ENCODE measurements around the gene LSAMP.

The LSAMP gene

GRCh38 chr3:116056280-116056679, 389.0 kb downstream of the LSAMP start:
- peak; percentile 17 for DNase-seq (ENCODE audit: low spot score)
- TF ChIP-seq CTCF (IDR thresholded peaks at IDR 0.05; ENCODE audit: extremely low read depth, missing control alignments): no peak

DNA sequence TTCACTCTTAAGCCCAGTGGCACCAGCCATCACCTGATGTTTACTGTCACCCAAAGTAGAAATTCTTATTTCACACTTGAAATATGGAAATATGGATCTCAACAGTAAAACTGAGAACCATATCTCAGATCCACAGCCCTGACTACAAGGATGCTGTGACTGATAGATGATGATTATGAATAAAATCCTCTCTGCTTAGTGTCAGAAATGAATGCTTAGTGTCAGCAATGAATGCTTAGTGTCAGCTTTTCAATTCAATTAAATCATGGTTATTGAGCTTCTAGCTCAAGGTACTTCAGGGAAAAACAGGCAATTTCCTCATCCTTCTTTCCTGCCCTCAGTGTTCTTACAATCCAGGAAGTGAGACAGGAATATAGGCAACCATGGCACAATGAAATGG, 392.3 kb downstream of the LSAMP start:
- no peak for TF ChIP-seq CTCF (IDR thresholded peaks at IDR 0.05; ENCODE audit: extremely low read depth, missing control alignments)
- DNase-seq (ENCODE audit: low spot score): no peak

- TF ChIP-seq CTCF (IDR thresholded peaks at IDR 0.05; ENCODE audit: extremely low read depth, missing control alignments): no peak
- no peak for DNase-seq (ENCODE audit: low spot score)
Observed at GRCh38 chr3:116052602-116053001, 392.7 kb downstream of the LSAMP start.

- DNase-seq (ENCODE audit: low spot score): no peak
- TF ChIP-seq CTCF (IDR thresholded peaks at IDR 0.05; ENCODE audit: extremely low read depth, missing control alignments): no peak
Observed at GRCh38 chr3:116051586-116051985, 393.7 kb downstream of the LSAMP start.

DNA sequence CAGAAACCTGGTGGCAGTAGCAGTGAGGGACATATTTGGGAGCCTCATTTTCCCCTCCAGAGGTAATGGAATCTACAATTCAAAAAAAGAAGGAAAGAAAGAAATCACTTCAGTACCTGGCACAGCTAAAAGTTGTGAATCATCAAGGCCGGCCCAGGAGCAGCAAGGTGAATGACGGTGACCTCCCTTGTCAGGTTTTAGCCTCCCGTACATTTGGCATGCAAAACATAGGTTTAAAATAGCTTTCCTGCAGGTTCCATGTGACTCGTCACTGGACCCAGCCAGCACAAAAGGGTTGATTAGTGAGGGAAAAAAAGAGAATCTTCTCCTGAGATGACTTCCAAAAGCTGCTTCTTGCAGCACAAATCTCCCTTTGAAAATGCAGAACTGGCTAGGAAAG, 394.2 kb downstream of the LSAMP start:
- no peak for TF ChIP-seq CTCF (IDR thresholded peaks at IDR 0.05; ENCODE audit: extremely low read depth, missing control alignments)
- DNase-seq (ENCODE audit: low spot score): no peak

DNA sequence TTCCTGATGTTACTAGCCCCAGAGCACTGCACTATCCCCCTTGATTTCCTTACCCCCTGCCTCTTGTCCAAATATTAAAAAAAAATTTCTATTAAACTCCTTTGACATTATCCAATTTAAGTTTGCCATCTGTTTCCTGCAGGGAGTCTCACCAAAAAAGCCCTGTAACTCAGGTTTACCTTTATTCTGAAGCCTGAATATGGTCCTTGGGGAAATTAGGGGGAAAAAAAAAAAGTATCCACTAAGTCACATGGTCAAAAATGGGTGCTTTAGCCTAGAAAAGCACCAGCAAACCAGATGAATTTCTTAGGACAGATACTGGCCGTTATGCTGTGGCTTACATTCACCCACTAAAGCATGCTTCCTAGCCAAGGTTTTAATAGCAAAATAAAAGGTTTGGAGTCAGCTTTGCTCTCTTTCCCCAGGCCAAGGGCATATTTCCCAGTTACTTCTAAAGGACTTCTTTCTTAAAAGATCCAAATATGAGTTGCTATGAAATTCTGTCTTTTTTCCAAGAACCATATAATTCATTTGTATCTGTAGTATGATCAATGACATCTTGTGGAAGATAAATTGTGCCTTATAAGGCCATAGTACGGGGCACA, 394.9 kb downstream of the LSAMP start:
- no peak for DNase-seq (ENCODE audit: low spot score)
- no peak for TF ChIP-seq CTCF (IDR thresholded peaks at IDR 0.05; ENCODE audit: extremely low read depth, missing control alignments)

GRCh38 chr3:116048991-116049390, 396.3 kb downstream of the LSAMP start:
- no peak for TF ChIP-seq CTCF (IDR thresholded peaks at IDR 0.05; ENCODE audit: extremely low read depth, missing control alignments)
- no peak for DNase-seq (ENCODE audit: low spot score)

All from GM20000 (cell line).